KOPT-K1 (cell line): ENCODE data around the gene CCDC88C.
"Not testable (repeated sequence)": the region's sequence is repeated elsewhere in the genome, so short reads cannot be mapped to it uniquely, and the experiment has no call there.

ENCODE experiments used
- H3K27ac ChIP-seq: fragments of 200-600 bp; sonication (generic); 2 replicates; pipeline ENCODE4 v1.5.1; 2016; ENCODE audit warnings: antibody characterized with exemption, mild to moderate bottlenecking, low read depth, low read length; ENCODE audit not compliant: poor library complexity, severe bottlenecking
- H3K36me3 ChIP-seq: fragments of 200-600 bp; sonication (generic); 2 replicates; pipeline ENCODE4 v1.5.1; 2017; ENCODE audit warnings: antibody characterized with exemption, mild to moderate bottlenecking, low read length, moderate library complexity; ENCODE audit not compliant: insufficient read depth
- H3K9me3 ChIP-seq: fragments of 200-600 bp; sonication (generic); 2 replicates; pipeline ENCODE4 v1.5.1; 2017; ENCODE audit warnings: antibody characterized with exemption, low read length, mild to moderate bottlenecking; ENCODE audit not compliant: insufficient read depth, poor library complexity, severe bottlenecking

Gene CCDC88C

DNA sequence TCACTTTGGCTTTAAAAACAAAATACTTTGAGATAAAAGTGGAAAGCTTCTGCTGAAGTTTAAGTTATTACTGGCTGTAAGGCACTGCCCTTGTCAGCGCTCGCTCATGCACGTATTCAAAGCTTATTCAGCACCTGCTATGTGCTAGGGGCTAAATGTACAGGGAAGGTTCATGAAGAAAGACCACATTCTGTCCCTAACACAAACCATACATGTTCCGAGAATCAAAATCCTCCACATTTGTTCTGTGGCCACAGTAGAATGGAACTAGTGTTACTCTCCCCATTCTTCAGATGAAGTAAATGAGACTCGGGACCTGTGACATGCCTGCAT, 139.3 kb downstream of the CCDC88C start:
- peak overlapping the region; percentile 13 for H3K27ac ChIP-seq
- peaks cover 93% of the 10 kb centered on the region for H3K36me3 ChIP-seq
- no peaks in the 10 kb centered on the region for H3K9me3 ChIP-seq

GRCh38 chr14:91277546-91278382, 139.9 kb downstream of the CCDC88C start:
- Histone ChIP-seq H3K9me3 (no peaks in the 10 kb centered on the region), H3K27ac (peak overlapping the region; percentile 17), H3K36me3 (peaks cover 99% of the 10 kb centered on the region)

- Histone ChIP-seq H3K27ac (no peak overlapping the region), H3K36me3 (peaks cover 93% of the 10 kb centered on the region), H3K9me3 (no peaks in the 10 kb centered on the region)
These were observed 142.8 kb downstream of the CCDC88C start for GRCh38 chr14:91274796-91275195.

DNA sequence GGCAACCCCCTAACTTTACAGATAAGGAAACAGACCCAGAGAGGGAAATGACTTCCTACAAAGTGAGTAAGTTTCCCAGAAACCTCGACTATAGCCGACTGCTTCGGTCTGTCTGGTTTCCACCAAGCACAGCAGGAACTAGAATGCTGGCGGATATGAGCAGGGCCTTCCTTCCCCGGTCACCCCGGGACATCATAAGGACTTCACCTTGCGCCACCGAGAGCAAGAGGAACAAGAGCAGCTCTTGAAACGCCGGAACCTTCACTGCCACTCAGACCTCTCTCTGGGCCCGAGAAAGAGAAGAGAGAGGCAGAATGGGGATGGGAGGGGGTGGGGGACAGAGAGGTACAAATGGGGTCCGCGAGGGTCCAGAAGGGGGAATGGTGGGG, 143.7 kb downstream of the CCDC88C start:
- Histone ChIP-seq H3K9me3 (no peaks in the 10 kb centered on the region), H3K36me3 (peaks cover 93% of the 10 kb centered on the region), H3K27ac (no peak overlapping the region)

GRCh38 chr14:91273273-91273884, 144.2 kb downstream of the CCDC88C start:
- Histone ChIP-seq H3K36me3 (peaks cover 89% of the 10 kb centered on the region), H3K27ac (no peak overlapping the region), H3K9me3 (no peaks in the 10 kb centered on the region)

DNA sequence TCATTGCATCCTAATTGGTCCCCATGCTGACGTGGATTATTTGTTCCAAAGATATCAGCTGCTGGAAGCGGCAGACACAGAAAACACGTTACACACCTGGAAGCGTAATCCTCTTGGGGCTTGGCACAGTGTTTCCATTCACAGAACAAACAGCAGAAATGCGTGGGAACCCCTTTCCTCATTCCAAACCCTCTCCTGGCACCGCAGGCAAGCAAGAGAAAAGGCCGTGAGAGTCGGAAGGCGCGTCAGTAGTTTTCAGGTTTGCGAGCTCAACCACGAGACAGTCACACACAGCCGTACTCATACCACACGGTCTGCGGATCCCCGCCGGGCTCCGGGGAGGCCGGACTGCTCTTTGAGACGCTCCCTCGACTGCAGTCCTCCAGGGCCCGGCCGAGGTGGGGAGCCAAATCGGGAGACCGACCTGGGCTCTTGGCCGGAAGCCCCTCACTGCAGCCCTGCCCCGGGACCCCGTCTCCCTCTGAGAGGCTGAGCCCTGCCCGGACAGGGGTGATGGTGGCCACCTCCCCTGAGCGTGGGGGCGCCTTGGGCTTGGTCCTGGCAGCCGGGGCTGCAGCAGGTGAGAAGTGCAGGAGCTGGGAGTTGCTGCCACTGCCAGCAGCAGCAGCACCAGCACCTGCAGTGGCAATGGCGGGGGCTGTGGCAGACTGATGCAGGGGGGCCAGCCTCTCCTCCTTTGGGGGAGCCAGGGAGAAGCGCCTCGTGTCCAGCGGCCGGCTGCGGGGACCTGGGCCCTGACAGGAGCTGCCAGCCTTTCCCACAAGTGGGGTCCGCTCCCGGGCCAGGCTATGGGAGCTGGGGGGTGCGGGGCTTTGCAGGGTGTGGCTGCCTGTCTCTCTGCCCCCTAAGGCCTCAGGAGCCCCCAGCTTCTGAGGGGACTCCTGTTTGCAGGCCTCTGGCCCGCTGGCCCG, 145.0 kb downstream of the CCDC88C start:
- H3K36me3 ChIP-seq, result peaks cover 88% of the 10 kb centered on the region
- no peaks in the 10 kb centered on the region for H3K9me3 ChIP-seq
- no peak overlapping the region for H3K27ac ChIP-seq

DNA sequence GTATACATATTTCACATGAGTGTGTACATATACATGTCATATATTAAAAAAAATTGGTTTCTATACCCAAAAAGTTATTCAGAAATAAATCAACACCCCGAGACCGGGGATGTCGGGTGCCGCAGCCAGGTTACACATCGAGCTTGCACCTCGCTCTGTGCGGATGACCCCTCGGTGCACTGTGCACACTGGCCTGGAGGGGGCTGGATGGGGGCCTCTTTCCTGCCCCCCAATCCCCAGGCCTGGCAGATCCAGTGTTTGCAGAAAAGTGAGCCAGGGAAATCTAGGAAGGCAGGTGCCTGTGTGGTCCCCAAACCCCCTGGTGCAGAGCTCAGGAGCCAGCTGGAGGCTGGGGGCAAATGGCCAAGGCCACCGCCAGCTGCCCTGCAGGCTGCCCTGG, 146.0 kb downstream of the CCDC88C start:
- Histone ChIP-seq H3K36me3 (peaks cover 78% of the 10 kb centered on the region), H3K27ac (no peak overlapping the region), H3K9me3 (no peaks in the 10 kb centered on the region)

GRCh38 chr14:91270619-91271018, 147.0 kb downstream of the CCDC88C start:
- Histone ChIP-seq H3K27ac (no peak overlapping the region), H3K36me3 (peaks cover 69% of the 10 kb centered on the region), H3K9me3 (no peaks in the 10 kb centered on the region)

- Histone ChIP-seq H3K36me3 (peaks cover 64% of the 10 kb centered on the region), H3K9me3 (no peaks in the 10 kb centered on the region), H3K27ac (no peak overlapping the region)
These were observed 147.4 kb downstream of the CCDC88C start for GRCh38 chr14:91270188-91270587.

DNA sequence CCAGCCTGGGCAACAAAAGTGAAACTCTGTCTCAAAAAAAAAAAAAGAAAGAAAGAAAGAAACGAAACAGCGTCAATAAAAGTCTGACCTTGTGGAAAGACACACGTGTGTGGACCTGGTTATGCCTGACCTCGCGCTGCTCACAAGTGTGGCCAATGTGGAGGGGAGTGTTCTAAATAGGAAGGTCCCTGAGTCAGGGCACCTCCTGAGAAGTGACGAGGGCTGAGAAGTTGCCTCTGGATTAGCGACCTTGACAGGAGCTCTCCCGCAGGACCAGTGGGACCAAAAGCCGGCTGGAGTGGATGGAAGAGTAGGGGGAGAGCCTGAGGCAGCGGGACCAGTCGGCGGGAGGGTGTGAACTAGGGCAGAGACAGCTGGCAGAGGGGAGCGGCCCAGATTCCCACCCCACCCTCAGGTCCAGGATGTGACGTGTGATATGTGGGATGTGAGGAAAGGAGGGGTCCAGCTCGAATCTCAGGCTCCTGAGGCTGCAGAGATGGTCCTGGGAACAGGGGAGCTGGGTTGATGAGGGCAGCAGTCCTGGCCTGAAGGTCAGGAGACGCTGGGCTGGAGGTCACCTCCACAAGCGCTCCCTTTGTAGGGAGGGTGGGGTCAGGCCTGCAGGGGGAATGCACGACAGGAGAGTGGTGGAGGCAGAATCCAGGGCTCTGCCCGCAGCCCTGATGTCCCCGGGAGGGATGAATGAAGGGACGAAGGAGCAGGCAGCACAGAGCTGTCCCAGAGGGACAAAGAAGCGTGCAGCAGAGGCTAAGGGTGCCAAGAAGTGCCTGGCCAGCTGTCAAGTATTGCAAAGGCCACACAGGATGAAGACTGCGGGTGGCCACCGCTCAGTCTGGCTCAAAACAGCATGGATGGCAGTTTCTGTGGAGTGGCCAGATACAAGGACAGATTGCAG, 148.3 kb downstream of the CCDC88C start:
- H3K36me3 ChIP-seq, result peaks cover 56% of the 10 kb centered on the region
- no peaks in the 10 kb centered on the region for H3K9me3 ChIP-seq
- H3K27ac ChIP-seq, result no peak overlapping the region

- H3K27ac ChIP-seq, result no peak overlapping the region
- H3K36me3 ChIP-seq, result peaks cover 42% of the 10 kb centered on the region
- no peaks in the 10 kb centered on the region for H3K9me3 ChIP-seq
These were observed 149.6 kb downstream of the CCDC88C start for GRCh38 chr14:91267965-91268437.

- H3K36me3 ChIP-seq, result peaks cover 26% of the 10 kb centered on the region
- H3K9me3 ChIP-seq, H3K27ac ChIP-seq: not testable (repeated sequence)
These were observed 151.3 kb downstream of the CCDC88C start for GRCh38 chr14:91266276-91266675.

GRCh38 chr14:91265404-91265803, 152.2 kb downstream of the CCDC88C start:
- Histone ChIP-seq H3K9me3 (no peaks in the 10 kb centered on the region), H3K27ac (no peak overlapping the region), H3K36me3 (peaks cover 22% of the 10 kb centered on the region; the same call in 1 of the 2 replicates)
